Aorta (tissue), 5 donors: ENCODE measurements around the gene GLRX3. TPM values are rescaled to one million over a fixed set of nuclear protein-coding genes. Genes with fewer than 3 reads are reported as not detected.

Source experiments
- ATAC-seq: fragments of 200-7000 bp; cut with Tn5 transposase; one replicate; pipeline ENCODE4 v1.9.1; 2022; ENCODE audit warnings: moderate library complexity; ENCODE audit not compliant: low FRiP score
- DNase-seq, 2 donors: peaks; one replicate each; pipeline ENCODE4 v3.0.0-alpha.2; 2020
- H3K27ac ChIP-seq, 2 donors: one replicate each; pipeline ENCODE4 v1.5.1; 2013; ENCODE audit warnings: low read length in 2 of 2, mild to moderate bottlenecking in 2 of 2, moderate library complexity in 2 of 2, control low read depth in 1 of 2, inconsistent platforms in 1 of 2, low read depth in 1 of 2
- H3K27me3 ChIP-seq, 2 donors: one replicate each; pipeline ENCODE4 v1.6.1; 2013; ENCODE audit warnings: control low read depth in 1 of 2, low read length in 1 of 2, mild to moderate bottlenecking in 1 of 2, moderate library complexity in 1 of 2; ENCODE audit not compliant: insufficient read depth in 2 of 2, control insufficient read depth in 1 of 2
- H3K36me3 ChIP-seq, 2 donors: one replicate each; pipeline ENCODE4 v1.6.1; 2013; ENCODE audit warnings: control low read depth in 1 of 2, low read length in 1 of 2, mild to moderate bottlenecking in 1 of 2; ENCODE audit not compliant: insufficient read depth in 2 of 2, control insufficient read depth in 1 of 2
- H3K4me1 ChIP-seq, 2 donors: one replicate each; pipeline ENCODE4 v1.6.1; 2013; ENCODE audit warnings: low read length in 2 of 2, control low read depth in 1 of 2, mild to moderate bottlenecking in 1 of 2, moderate library complexity in 1 of 2; ENCODE audit not compliant: insufficient read depth in 2 of 2, control insufficient read depth in 1 of 2
- H3K4me3 ChIP-seq, 2 donors: one replicate each; pipeline ENCODE4 v1.5.1; 2013; ENCODE audit warnings: low read length in 2 of 2, control low read depth in 1 of 2, mild to moderate bottlenecking in 1 of 2
- H3K9me3 ChIP-seq: one replicate; pipeline ENCODE4 v1.6.1; 2013; ENCODE audit warnings: mild to moderate bottlenecking, low read length; ENCODE audit not compliant: control insufficient read depth
- WGBS, 2 donors: extraction: QIAGEN DNeasy Blood & Tissue Kit; methylation state at CpG; one replicate each; pipeline ENCODE4 v1.1.7; 2013; 5-methylcytosine and 5-hydroxymethylcytosine counted together
- intact Hi-C, 2 donors: fragments of 100-400 bp; cut with DNase I; formaldehyde crosslinking; loops; one replicate each; pipeline versions ENCODE4 v1.14.2 to v1.15.0; 2022
- polyA plus RNA-seq, 2 donors: library from polyadenylated mRNA; stranded (reverse); fragments of 200-250 nt; gene quantifications; one replicate each; pipeline ENCODE4 v1.2.3, GENCODE V29; 2013
- total RNA-seq, 2 donors: library from RNA; stranded (reverse); fragmentation: NEBNext Ultra II Directional; extraction: Animal tissue kit (Norgen Biotek cat#: 25700); gene quantifications; one replicate each; pipeline ENCODE4 v1.2.1, GENCODE V29; 2021
- donor health status: healthy with polysubstance abuse.
- donor health status: Bipolar disorder and iron deficiency.
- donor health status: DM: no; HTN: no; CAD: no.
- donor health status: DM: no; HTN: no; CAD: no.
- donor health status: DM: yes; HTN: yes; CAD: no.

GLRX3 gene
- total and polyA plus RNA-seq, 4 donors: 47.1 to 95.3 (median 54.1) TPM

DNA sequence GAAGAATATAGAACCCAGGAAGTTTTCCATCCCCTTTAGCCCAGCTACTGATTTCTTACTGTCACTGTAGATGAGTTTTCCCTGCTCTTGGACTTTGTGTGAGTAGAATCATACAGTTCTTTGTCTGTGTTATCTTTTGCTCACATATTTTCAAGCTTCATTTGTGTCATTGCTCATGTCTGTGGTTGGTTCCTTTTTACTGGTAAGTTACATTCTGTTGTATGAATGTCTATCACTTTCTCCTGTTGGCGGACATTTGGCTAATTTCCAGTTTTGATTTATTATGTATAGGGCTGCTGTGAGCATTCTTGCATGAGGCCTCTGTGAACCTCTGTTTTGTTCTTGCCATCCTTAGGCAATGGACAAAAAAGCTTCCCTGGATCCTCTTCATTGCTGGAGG is 5.3 kb downstream of the GLRX3 start:
- no peak overlapping the region for H3K27ac ChIP-seq
- DNase-seq (no peak), ATAC-seq (no peak)
- no peaks in the 10 kb centered on the region for H3K27me3 ChIP-seq
- 29 to 49% methylated on average over 1 of the region's 1 CpG for WGBS, 2 donors
- H3K4me3 ChIP-seq: no peak overlapping the region
- H3K36me3 ChIP-seq: peaks cover 0 to 1% of the 10 kb centered on the region in 2 donors
- intact Hi-C loops: no loop called here
- peaks cover 0 to 14% of the 10 kb centered on the region in 2 donors for H3K4me1 ChIP-seq
- H3K9me3 ChIP-seq: no peaks in the 10 kb centered on the region

DNA sequence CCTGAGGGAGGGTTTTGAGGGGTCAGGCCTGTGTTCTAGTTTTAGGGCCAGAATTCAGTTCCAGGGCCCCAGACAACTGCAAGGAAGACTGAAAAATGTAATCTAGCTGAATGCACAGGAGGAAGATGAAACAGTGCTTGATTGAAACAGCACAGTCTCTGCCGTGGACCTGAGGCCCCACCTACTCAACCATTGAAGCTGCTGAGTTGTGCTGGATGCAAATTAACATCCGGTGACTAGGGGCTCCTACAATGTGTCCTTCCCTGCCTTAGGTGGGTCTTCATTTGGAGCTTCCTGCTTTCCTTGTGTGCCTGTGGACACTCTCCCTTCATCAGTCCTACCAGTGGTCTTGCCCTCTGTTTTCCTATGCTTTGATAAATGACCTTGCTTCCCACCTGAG is 5.7 kb downstream of the GLRX3 start:
- Histone ChIP-seq H3K4me1 (peaks cover 0 to 14% of the 10 kb centered on the region in 2 donors), H3K36me3 (peaks cover 0 to 1% of the 10 kb centered on the region in 2 donors), H3K27ac (no peak overlapping the region), H3K9me3 (no peaks in the 10 kb centered on the region), H3K4me3 (no peak overlapping the region), H3K27me3 (no peaks in the 10 kb centered on the region)
- 48 to 66% methylated on average over 2 of the region's 2 CpGs for WGBS, 2 donors
- intact Hi-C loops: no loop called here
- ATAC-seq (no peak), DNase-seq (no peak)

DNA sequence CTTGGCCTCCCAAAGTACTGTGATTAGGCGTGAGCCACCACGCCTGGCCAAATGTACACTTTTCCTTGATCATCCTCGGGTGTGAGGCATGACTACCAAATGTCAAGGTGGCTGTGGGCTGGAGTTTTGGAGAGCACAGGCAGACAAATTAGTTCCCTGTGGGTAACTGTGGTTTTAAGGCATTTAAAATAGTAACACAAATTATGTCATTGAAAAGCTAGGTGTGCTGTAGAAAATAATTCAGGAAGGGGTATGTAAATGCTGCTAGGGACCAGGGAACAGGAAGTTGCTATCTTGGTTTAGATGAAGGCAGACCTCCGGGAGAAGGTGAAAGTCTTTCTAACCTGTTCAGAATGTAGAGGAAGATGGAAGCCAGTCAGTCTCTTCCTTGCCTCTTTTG is 9.9 kb downstream of the GLRX3 start:
- Histone ChIP-seq H3K9me3 (no peaks in the 10 kb centered on the region), H3K27ac (no peak overlapping the region), H3K4me3 (no peak overlapping the region), H3K36me3 (peaks cover 0 to 1% of the 10 kb centered on the region in 2 donors), H3K4me1 (peaks cover 0 to 1% of the 10 kb centered on the region in 2 donors), H3K27me3 (no peaks in the 10 kb centered on the region)
- WGBS, 2 donors: 86 to 89% methylated on average over 4 of the region's 4 CpGs
- no peak for DNase-seq
- intact Hi-C loops: no loop called here
- no peak for ATAC-seq

DNA sequence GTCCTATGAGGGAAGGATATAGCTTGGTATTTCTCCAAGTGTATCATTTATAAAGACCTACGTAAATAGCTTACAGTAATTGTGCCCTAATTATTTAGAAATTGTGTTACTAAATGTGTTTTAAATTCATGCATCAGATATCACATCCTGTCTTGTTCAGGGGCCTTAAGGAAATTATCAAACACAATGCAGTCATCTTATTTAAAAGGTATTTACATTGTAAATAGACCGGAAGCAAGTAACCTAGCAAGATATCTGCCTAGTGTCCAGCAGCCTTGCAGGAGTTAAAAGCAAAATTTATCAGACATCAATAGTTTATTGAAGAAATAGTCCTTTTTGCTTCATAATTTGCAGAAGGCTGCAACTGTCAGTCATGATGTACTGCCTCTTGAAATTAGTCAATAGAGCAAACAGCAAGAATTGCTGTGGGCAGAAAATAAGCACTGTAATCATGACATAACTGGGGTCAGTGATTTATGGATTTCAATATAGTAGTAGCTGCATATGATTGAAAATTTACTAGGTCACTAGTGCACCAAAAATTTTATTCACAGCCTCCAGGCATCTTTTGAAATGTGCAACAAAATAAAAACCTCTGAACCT is 23.1 kb downstream of the GLRX3 start:
- H3K27ac ChIP-seq: no peak overlapping the region
- no peak overlapping the region for H3K4me3 ChIP-seq
- H3K4me1 ChIP-seq: no peaks in the 10 kb centered on the region
- intact Hi-C loops: no loop called here
- peaks cover 0 to 8% of the 10 kb centered on the region in 2 donors for H3K36me3 ChIP-seq
- DNase-seq (no peak), ATAC-seq (no peak)
- no peaks in the 10 kb centered on the region for H3K9me3 ChIP-seq
- WGBS, 2 donors: 85 to 89% methylated on average over 2 of the region's 2 CpGs
- no peaks in the 10 kb centered on the region for H3K27me3 ChIP-seq

DNA sequence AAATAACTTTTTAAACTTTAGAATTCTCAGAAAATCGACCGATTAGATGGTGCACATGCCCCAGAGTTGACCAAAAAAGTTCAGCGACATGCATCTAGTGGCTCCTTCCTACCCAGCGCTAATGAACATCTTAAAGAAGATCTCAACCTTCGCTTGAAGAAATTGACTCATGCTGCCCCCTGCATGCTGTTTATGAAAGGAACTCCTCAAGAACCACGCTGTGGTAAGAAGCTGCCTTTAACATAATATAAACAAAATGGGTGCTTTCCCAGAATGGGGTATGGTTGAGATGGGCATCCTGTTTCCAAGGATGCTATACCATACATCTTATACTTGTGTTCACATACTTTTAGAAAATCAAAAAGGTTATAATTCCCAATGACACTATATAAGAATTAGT is 24.6 kb downstream of the GLRX3 start:
- no peak for DNase-seq
- Histone ChIP-seq H3K4me1 (no peaks in the 10 kb centered on the region), H3K9me3 (no peaks in the 10 kb centered on the region), H3K36me3 (peaks cover 0 to 8% of the 10 kb centered on the region in 2 donors), H3K27me3 (no peaks in the 10 kb centered on the region), H3K4me3 (no peak overlapping the region), H3K27ac (no peak overlapping the region)
- 81 to 85% methylated on average over 6 of the region's 6 CpGs for WGBS, 2 donors
- intact Hi-C loops: no loop called here
- no peak for ATAC-seq

DNA sequence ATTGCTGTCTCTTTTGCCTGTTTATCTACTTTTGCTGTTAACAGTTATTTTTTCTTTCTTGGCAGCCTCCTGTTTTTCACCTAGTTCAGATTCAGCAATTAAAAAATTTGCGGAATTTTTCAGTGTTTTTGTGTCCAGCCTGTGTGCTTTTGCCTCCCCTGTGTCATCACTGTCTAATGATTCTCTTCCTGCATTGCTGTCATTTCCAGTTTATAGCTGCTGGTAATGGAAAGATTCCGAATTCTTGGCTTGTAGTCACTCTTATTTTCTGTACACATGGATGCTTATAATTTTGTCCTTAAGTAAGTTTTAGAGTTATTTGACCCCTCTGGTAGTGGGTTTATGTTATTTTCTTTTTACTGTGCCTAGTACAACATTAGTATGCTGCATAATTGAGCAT is 25.1 kb downstream of the GLRX3 start:
- H3K36me3 ChIP-seq: peaks cover 0 to 8% of the 10 kb centered on the region in 2 donors
- no peaks in the 10 kb centered on the region for H3K9me3 ChIP-seq
- DNase-seq: no peak
- H3K4me3 ChIP-seq: no peak overlapping the region
- intact Hi-C loops: no loop called here
- no peak for ATAC-seq
- no peaks in the 10 kb centered on the region for H3K27me3 ChIP-seq
- no peaks in the 10 kb centered on the region for H3K4me1 ChIP-seq
- WGBS, 2 donors: 93 to 94% methylated on average over 2 of the region's 2 CpGs
- no peak overlapping the region for H3K27ac ChIP-seq

DNA sequence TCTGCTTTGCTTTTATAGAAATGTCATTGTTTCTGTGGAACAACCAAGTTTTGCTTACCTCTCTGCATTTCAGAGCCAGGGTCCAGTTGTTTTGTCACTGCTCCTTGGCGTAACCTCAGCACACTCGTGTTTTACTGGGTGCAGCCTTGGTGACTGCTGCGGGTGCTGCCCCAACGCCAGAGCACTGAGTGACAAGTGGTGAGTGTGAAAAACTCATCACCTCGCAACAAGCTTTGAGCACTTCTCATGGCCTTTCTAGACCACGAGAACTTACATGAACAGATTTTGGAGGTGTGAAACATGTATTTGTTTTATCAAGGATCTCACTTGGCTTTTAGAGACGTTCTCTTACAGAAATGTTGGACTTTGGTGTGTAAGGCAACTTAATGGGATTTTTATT is 31.0 kb downstream of the GLRX3 start:
- Histone ChIP-seq H3K4me1 (no peaks in the 10 kb centered on the region), H3K36me3 (peaks cover 5 to 11% of the 10 kb centered on the region in 2 donors), H3K27me3 (no peaks in the 10 kb centered on the region), H3K4me3 (no peak overlapping the region), H3K9me3 (no peaks in the 10 kb centered on the region), H3K27ac (no peak overlapping the region)
- DNase-seq (no peak), ATAC-seq (no peak)
- intact Hi-C loops: no loop called here
- 92 to 93% methylated on average over 7 of the region's 7 CpGs for WGBS, 2 donors

DNA sequence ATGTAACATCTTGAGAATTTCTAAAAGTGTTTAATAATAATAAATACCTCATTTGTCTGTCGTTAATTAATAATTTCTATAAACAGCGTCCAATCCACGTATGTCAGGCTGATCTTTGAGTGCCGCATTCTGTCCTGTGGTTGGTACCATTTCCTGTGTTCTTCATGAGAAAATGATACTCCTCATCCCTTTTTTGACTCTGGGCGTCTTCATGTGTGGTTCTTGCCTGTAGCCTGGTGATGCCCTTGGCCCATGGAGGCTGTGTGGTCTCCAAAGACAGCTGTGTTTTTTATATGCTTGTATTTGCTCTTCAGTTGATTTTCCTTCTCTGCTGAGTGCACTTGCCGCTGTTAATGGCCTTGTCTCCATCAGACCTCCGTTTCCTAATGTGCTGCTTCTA is 31.5 kb downstream of the GLRX3 start:
- WGBS, 2 donors: 95 to 96% methylated on average over 7 of the region's 7 CpGs
- Histone ChIP-seq H3K27me3 (no peaks in the 10 kb centered on the region), H3K4me1 (no peaks in the 10 kb centered on the region), H3K9me3 (no peaks in the 10 kb centered on the region), H3K4me3 (no peak overlapping the region), H3K27ac (no peak overlapping the region), H3K36me3 (peaks cover 5 to 6% of the 10 kb centered on the region in 2 donors)
- DNase-seq (no peak), ATAC-seq (no peak)
- intact Hi-C loops: no loop called here

DNA sequence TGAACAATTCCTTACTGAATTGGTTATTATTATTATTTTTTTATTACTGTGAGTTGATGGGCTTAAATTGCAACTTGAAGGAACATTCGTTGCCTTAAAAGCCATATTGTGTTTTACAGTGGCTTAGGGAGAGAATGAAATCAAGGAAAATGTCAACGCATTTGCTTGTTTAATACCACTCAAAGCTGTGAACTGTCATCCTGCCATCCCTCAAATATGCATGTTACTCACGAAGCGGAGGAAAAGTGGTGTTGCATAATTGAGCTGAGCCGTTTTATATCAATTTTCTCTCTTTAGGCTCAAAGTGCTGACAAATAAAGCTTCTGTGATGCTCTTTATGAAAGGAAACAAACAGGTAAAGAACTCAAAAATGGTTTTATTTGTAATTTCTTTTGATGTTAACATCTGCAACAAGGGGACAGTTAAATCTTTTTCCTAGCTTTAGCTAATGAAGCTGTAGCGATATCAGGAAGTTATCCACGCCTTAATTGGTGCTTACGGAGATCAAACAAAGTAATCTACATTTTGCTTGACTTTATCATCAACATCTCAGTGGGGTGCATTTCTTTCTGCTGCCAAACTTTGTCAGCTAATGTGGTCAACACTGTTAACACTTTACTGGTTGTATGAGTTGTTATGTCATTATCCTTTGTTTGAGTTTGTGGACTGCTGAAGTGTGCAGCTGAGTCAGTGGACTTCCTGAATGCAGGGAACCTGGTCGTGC is 33.1 kb downstream of the GLRX3 start:
- intact Hi-C loops: no loop called here
- Histone ChIP-seq H3K27ac (no peak overlapping the region), H3K36me3 (peaks cover 5 to 9% of the 10 kb centered on the region in 2 donors), H3K27me3 (no peaks in the 10 kb centered on the region), H3K4me3 (no peak overlapping the region), H3K4me1 (no peaks in the 10 kb centered on the region), H3K9me3 (no peaks in the 10 kb centered on the region)
- DNase-seq (no peak), ATAC-seq (no peak)
- WGBS, 2 donors: 81 to 87% methylated on average over 9 of the region's 9 CpGs
